Mammary epithelial cell (primary cell): ENCODE results near the gene SORCS3.

Experiments used
- EZH2 ChIP-seq: IDR thresholded peaks from 2 replicates; pipeline ENCODE4 v1.6.1; 2012; ENCODE audit warnings: low read length, inconsistent platforms, borderline replicate concordance
- TF ChIP-seq, protein P1 (sequence below), 2 donors: IDR thresholded peaks in 1 of 2; conservative IDR thresholded peaks in 1 of 2; 2 replicates each; pipeline ENCODE4 v1.5.1; 2011 to 2012; ENCODE audit warnings: inconsistent platforms in 2 of 2, low read length in 2 of 2, mild to moderate bottlenecking in 2 of 2, control low read depth in 1 of 2, low read depth in 1 of 2; ENCODE audit not compliant: insufficient read depth in 1 of 2; ENCODE audit errors: extremely low read depth in 1 of 2

DNA sequence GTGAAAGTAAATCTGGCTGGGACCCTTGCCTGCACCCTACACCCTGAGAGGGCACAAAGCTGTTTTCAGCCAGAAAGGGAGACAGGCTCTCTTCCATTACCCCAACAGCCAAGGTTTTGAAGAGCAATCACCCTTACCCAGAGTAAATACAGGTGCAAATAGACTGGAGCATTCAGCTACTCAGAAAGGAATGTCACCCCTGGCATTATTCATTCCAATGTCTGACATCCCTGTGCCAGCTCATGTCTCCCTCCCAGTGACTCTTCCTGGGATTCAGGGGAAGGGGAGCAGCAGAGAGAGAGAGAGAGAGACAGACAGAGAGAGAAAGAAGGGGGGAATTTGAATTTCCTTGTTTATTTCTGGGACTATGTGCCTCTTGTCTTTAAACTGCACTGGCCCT, 611.8 kb downstream of the SORCS3 start:
- TF ChIP-seq, protein P1, sequence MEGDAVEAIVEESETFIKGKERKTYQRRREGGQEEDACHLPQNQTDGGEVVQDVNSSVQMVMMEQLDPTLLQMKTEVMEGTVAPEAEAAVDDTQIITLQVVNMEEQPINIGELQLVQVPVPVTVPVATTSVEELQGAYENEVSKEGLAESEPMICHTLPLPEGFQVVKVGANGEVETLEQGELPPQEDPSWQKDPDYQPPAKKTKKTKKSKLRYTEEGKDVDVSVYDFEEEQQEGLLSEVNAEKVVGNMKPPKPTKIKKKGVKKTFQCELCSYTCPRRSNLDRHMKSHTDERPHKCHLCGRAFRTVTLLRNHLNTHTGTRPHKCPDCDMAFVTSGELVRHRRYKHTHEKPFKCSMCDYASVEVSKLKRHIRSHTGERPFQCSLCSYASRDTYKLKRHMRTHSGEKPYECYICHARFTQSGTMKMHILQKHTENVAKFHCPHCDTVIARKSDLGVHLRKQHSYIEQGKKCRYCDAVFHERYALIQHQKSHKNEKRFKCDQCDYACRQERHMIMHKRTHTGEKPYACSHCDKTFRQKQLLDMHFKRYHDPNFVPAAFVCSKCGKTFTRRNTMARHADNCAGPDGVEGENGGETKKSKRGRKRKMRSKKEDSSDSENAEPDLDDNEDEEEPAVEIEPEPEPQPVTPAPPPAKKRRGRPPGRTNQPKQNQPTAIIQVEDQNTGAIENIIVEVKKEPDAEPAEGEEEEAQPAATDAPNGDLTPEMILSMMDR (conservative IDR thresholded peaks at IDR 0.05 in 1 of 2, IDR thresholded peaks at IDR 0.05 in 1 of 2; ENCODE audit: extremely low read depth in 1 of 2, insufficient read depth in 1 of 2, low read depth in 1 of 2, low read length in 2 of 2): no peak
- no peak for TF ChIP-seq EZH2
